H1 (cell line): ENCODE measurements around the gene LRRC42. TPM values are rescaled to one million over a fixed set of nuclear protein-coding genes. Genes with fewer than 3 reads are reported as not detected.

Experiments
- BCL11A ChIP-seq, 2 experiments: IDR thresholded peaks; one replicate each; pipeline ENCODE4 v1.6.1; 2011; ENCODE audit warnings: low read depth in 2 of 2, low read length in 2 of 2, mild to moderate bottlenecking in 2 of 2
- CREB1 ChIP-seq: IDR thresholded peaks from 2 replicates; pipeline ENCODE4 v1.6.1; 2012; ENCODE audit warnings: inconsistent platforms
- FOSL1 ChIP-seq: IDR thresholded peaks from 2 replicates; pipeline ENCODE4 v1.6.1; 2011; ENCODE audit warnings: mild to moderate bottlenecking, low read depth, low read length, moderate library complexity; ENCODE audit not compliant: insufficient read depth
- JUN ChIP-seq: IDR thresholded peaks from 2 replicates; pipeline ENCODE4 v1.6.1; 2011; ENCODE audit warnings: low read depth, mild to moderate bottlenecking, improper control_type of control experiment, low read length
- KDM5A ChIP-seq: fragments of 200-600 bp; IDR thresholded peaks from 2 replicates; pipeline ENCODE4 v1.7.1; 2012; ENCODE audit warnings: mild to moderate bottlenecking, low read length, inconsistent platforms, mixed read lengths
- MAFK ChIP-seq: IDR thresholded peaks from 2 replicates; pipeline ENCODE4 v1.6.1; 2012; ENCODE audit warnings: low read depth, mild to moderate bottlenecking, improper control_type of control experiment, low read length
- POLR2AphosphoS5 ChIP-seq: IDR thresholded peaks from 2 replicates; pipeline ENCODE4 v1.6.1; 2011; ENCODE audit warnings: low read depth, low read length
- RNF2 ChIP-seq: fragments of 200-900, 300-1000 bp; sonication (generic); IDR thresholded peaks from 2 replicates; pipeline ENCODE4 v1.7.1; 2016; ENCODE audit warnings: borderline replicate concordance, low read depth, mild to moderate bottlenecking, antibody characterized with exemption, low read length; ENCODE audit not compliant: poor library complexity, severe bottlenecking; ENCODE audit errors: missing control alignments
- SAP30 ChIP-seq: fragments of 300-600 bp; sonication (generic); IDR thresholded peaks from 2 replicates; pipeline ENCODE4 v1.7.1; 2012; ENCODE audit warnings: low read length, moderate library complexity, mild to moderate bottlenecking, inconsistent platforms; ENCODE audit not compliant: insufficient read depth, insufficient replicate concordance
- SIN3A ChIP-seq, 2 experiments: IDR thresholded peaks in 1 of 2; conservative IDR thresholded peaks in 1 of 2; 2 replicates each; pipeline ENCODE4 v1.6.1; 2011 to 2012; ENCODE audit warnings: low read length in 2 of 2, improper control_type of control experiment in 1 of 2, low read depth in 1 of 2, mild to moderate bottlenecking in 1 of 2
- SP1 ChIP-seq: IDR thresholded peaks from 2 replicates; pipeline ENCODE4 v1.6.1; 2011; ENCODE audit warnings: low read depth, low read length
- TAF7 ChIP-seq: optimal IDR thresholded peaks from 2 replicates; pipeline ENCODE3; 2011; ENCODE audit warnings: low read depth, mild to moderate bottlenecking, inconsistent platforms, low read length, moderate library complexity, borderline replicate concordance
- ZNF274 ChIP-seq: IDR thresholded peaks from 2 replicates; pipeline ENCODE4 v1.7.0; 2012; ENCODE audit warnings: low read length, borderline replicate concordance; ENCODE audit errors: extremely low read depth
- polyA plus RNA-seq, 7 experiments: library from polyadenylated mRNA; depleted of rRNA in 3 of 7; stranded (reverse) in 5 of 7; unstranded in 2 of 7; fragments of >200 nt in 5 of 7; fragments of 200-250 nt in 2 of 7; gene quantifications; 1 replicate in 5 of 7; 2 replicates in 1 of 7; 4 replicates in 1 of 7; pipeline versions ENCODE4 v1.2.1 to v1.2.3, GENCODE V29; 2011 to 2013; ENCODE audit warnings: missing spikeins in 2 of 7, mixed read lengths in 2 of 7
- total RNA-seq: library from RNA; stranded (reverse); fragmentation: NEBNext Ultra II Directional; extraction: Animal tissue kit (Norgen Biotek cat#: 25700); gene quantifications from 2 replicates; pipeline ENCODE4 v1.2.1, GENCODE V29; 2021
- TF ChIP-seq, protein P1 (sequence below): IDR thresholded peaks from 2 replicates; pipeline ENCODE4 v1.6.1; 2011; ENCODE audit warnings: low read depth, mild to moderate bottlenecking, low read length; ENCODE audit not compliant: insufficient read depth
- TF ChIP-seq, protein P2 (sequence below): IDR thresholded peaks from 2 replicates; pipeline ENCODE4 v1.6.1; 2012; ENCODE audit warnings: low read length, inconsistent platforms
- TF ChIP-seq, protein P3 (sequence below): IDR thresholded peaks from 2 replicates; pipeline ENCODE4 v1.6.1; 2012; ENCODE audit warnings: inconsistent platforms
- TF ChIP-seq, protein P4 (sequence below), 3 experiments: IDR thresholded peaks; 1 replicate in 2 of 3; 2 replicates in 1 of 3; pipeline versions ENCODE4 v1.5.1 to v1.6.1; 2011; ENCODE audit warnings: low read length in 3 of 3, mild to moderate bottlenecking in 3 of 3, inconsistent platforms in 2 of 3, low read depth in 1 of 3, moderate library complexity in 1 of 3; ENCODE audit not compliant: insufficient read depth in 1 of 3; ENCODE audit errors: control extremely low read depth in 1 of 3

LRRC42 gene
- total and polyA plus RNA-seq, 2 of the 8 experiments (the other 6 are each of a cell fraction or from before 2014, with no cell fraction given) = 38.2 to 54.1 TPM

DNA sequence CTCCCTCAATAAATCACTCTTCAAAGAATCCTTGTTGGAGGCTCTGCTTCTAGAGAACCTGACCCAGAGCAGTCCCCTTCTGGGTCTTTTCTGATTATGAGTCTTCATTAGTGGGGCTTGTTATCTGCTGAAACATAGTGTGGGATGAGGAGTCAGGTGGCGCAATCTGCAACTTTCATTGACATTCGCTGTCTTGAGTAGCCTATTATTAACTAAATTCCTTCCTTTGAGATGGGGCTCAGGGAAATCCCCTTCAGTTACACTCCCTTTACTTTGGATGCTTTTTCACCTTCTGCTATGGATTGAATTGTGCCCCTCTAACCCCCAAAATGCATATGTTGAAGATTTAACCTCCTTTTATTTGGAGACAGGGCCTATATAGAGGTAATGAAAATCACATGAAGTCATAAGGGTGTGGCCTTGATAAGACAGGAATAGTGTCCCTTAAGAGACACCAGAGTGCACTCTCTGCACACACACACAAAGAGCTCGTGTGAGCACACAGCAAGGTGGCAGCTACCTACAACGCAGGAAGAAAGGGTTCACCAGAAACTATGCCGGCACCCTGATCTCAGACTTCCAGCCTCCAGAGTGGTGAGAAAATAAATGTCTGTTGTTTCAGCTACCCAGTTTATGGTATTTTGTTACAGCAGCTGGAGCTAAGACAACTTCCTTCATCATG, 32.7 kb upstream of the LRRC42 start (continued):
- no peak for TF ChIP-seq ZNF274
- TF ChIP-seq MAFK = no peak
- peak in 1 of 2 experiments; percentile 47; a peak in 1 of 4 replicates for TF ChIP-seq SIN3A (conservative IDR thresholded peaks at IDR 0.05 in 1 of 2, IDR thresholded peaks at IDR 0.05 in 1 of 2; ENCODE audit: low read depth in 1 of 2, low read length in 2 of 2)
- TF ChIP-seq KDM5A = no peak
- TF ChIP-seq, protein P1, sequence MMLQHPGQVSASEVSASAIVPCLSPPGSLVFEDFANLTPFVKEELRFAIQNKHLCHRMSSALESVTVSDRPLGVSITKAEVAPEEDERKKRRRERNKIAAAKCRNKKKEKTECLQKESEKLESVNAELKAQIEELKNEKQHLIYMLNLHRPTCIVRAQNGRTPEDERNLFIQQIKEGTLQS = no peak
- TF ChIP-seq, protein P2, sequence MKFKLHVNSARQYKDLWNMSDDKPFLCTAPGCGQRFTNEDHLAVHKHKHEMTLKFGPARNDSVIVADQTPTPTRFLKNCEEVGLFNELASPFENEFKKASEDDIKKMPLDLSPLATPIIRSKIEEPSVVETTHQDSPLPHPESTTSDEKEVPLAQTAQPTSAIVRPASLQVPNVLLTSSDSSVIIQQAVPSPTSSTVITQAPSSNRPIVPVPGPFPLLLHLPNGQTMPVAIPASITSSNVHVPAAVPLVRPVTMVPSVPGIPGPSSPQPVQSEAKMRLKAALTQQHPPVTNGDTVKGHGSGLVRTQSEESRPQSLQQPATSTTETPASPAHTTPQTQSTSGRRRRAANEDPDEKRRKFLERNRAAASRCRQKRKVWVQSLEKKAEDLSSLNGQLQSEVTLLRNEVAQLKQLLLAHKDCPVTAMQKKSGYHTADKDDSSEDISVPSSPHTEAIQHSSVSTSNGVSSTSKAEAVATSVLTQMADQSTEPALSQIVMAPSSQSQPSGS = no peak
- no peak for TF ChIP-seq RNF2
- peak; percentile 83 for TF ChIP-seq TAF7
- TF ChIP-seq, protein P3, sequence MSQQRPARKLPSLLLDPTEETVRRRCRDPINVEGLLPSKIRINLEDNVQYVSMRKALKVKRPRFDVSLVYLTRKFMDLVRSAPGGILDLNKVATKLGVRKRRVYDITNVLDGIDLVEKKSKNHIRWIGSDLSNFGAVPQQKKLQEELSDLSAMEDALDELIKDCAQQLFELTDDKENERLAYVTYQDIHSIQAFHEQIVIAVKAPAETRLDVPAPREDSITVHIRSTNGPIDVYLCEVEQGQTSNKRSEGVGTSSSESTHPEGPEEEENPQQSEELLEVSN = no peak
- TF ChIP-seq CREB1 = no peak
- TF ChIP-seq, protein P4, sequence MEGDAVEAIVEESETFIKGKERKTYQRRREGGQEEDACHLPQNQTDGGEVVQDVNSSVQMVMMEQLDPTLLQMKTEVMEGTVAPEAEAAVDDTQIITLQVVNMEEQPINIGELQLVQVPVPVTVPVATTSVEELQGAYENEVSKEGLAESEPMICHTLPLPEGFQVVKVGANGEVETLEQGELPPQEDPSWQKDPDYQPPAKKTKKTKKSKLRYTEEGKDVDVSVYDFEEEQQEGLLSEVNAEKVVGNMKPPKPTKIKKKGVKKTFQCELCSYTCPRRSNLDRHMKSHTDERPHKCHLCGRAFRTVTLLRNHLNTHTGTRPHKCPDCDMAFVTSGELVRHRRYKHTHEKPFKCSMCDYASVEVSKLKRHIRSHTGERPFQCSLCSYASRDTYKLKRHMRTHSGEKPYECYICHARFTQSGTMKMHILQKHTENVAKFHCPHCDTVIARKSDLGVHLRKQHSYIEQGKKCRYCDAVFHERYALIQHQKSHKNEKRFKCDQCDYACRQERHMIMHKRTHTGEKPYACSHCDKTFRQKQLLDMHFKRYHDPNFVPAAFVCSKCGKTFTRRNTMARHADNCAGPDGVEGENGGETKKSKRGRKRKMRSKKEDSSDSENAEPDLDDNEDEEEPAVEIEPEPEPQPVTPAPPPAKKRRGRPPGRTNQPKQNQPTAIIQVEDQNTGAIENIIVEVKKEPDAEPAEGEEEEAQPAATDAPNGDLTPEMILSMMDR (IDR thresholded peaks at IDR 0.05; ENCODE audit: control extremely low read depth in 1 of 3, insufficient read depth in 1 of 3, low read depth in 1 of 3, low read length in 3 of 3) = peak in 1 of 3 experiments; percentile 3; a peak in 2 of 4 replicates
- TF ChIP-seq SAP30 = no peak
- no peak for TF ChIP-seq BCL11A (IDR thresholded peaks at IDR 0.05; ENCODE audit: low read depth in 2 of 2, low read length in 2 of 2)
- no peak for TF ChIP-seq SP1
- TF ChIP-seq POLR2AphosphoS5 = 0 out of 2 replicates have a peak, but pooled peaks have one; percentile 35
- TF ChIP-seq JUN = no peak
- no peak for TF ChIP-seq FOSL1
